HG03457 (cell line): ENCODE results near the gene GRIP1.

Experiments
- ATAC-seq: cut with Tn5 transposase; IDR thresholded peaks from one replicate; pipeline ENCODE4 v1.9.1; 2021; ENCODE audit warnings: moderate number of reproducible peaks; ENCODE audit not compliant: unreplicated experiment

Gene GRIP1

GRCh38 chr12:66461331-66461730 is 217.5 kb downstream of the GRIP1 start:
- ATAC-seq: no peak

GRCh38 chr12:66459944-66460482 is 218.9 kb downstream of the GRIP1 start:
- ATAC-seq: no peak

- ATAC-seq: no peak
These were observed 222.3 kb downstream of the GRIP1 start for GRCh38 chr12:66456612-66457011.

GRCh38 chr12:66453844-66454243 is 225.0 kb downstream of the GRIP1 start:
- peak; percentile 93 for ATAC-seq

GRCh38 chr12:66453120-66453519 is 225.8 kb downstream of the GRIP1 start:
- no peak for ATAC-seq

- no peak for ATAC-seq
These were observed 229.3 kb downstream of the GRIP1 start for GRCh38 chr12:66449531-66449930.

GRCh38 chr12:66447643-66448042 is 231.2 kb downstream of the GRIP1 start:
- no peak for ATAC-seq

- no peak for ATAC-seq
These were observed 232.6 kb downstream of the GRIP1 start for GRCh38 chr12:66446276-66446675.

GRCh38 chr12:66441905-66442559 is 236.8 kb downstream of the GRIP1 start:
- ATAC-seq: no peak

GRCh38 chr12:66438601-66439000 is 240.3 kb downstream of the GRIP1 start:
- no peak for ATAC-seq

GRCh38 chr12:66430106-66430505 is 248.8 kb downstream of the GRIP1 start:
- ATAC-seq: no peak

- no peak for ATAC-seq
These were observed 250.0 kb downstream of the GRIP1 start for GRCh38 chr12:66428870-66429269.

- ATAC-seq: no peak
These were observed 250.6 kb downstream of the GRIP1 start for GRCh38 chr12:66428261-66428660.

GRCh38 chr12:66426696-66427095 is 252.2 kb downstream of the GRIP1 start:
- no peak for ATAC-seq

- no peak for ATAC-seq
These were observed 255.6 kb downstream of the GRIP1 start for GRCh38 chr12:66423266-66423665.

GRCh38 chr12:66418908-66419307 is 260.0 kb downstream of the GRIP1 start:
- no peak for ATAC-seq

GRCh38 chr12:66417217-66417616 is 261.7 kb downstream of the GRIP1 start:
- no peak for ATAC-seq

- no peak for ATAC-seq
These were observed 269.5 kb downstream of the GRIP1 start for GRCh38 chr12:66409195-66409871.

- ATAC-seq: no peak
These were observed 273.5 kb downstream of the GRIP1 start for GRCh38 chr12:66405395-66405794.

GRCh38 chr12:66403746-66404145 is 275.1 kb downstream of the GRIP1 start:
- ATAC-seq: no peak

GRCh38 chr12:66399911-66400306 is 279.0 kb downstream of the GRIP1 start:
- ATAC-seq: no peak
